Choroid plexus epithelial cell (primary cell): ENCODE measurements around the gene NAGPA.
A peak's percentile ranks its signal among the peaks of the same experiment; 100 is the strongest.

Experiments used
- DNase-seq: peaks from one replicate; pipeline ENCODE4 v3.0.0-alpha.2; 2010; ENCODE audit warnings: low read depth
- H3K4me3 ChIP-seq: 2 replicates; pipeline ENCODE4 v1.5.1; 2011; ENCODE audit warnings: low read depth, mild to moderate bottlenecking, control low read depth, low read length, moderate library complexity
- CTCF ChIP-seq: conservative IDR thresholded peaks from 2 replicates; pipeline ENCODE4 v1.5.1; 2011; ENCODE audit warnings: low read depth, mild to moderate bottlenecking, control low read depth, inconsistent platforms, low read length, moderate library complexity

Gene NAGPA

DNA sequence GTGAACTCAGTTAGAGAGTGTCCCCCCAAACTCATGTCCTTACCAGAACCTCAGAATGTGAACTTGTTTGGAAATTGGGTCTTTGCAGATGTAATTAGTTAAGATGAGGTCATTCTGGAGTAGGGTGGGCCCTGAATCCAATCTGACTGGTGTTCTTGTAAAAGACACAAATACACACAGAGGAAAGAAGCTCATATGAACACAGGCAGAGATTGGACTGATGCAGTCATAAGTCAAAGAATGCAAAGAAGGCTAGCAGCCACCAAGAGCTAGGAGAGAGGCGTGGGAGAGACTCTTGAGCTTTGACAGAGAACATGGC, 2.1 kb upstream of the NAGPA start:
- no peak for DNase-seq
- TF ChIP-seq CTCF, result no peak
- no peak overlapping the region for H3K4me3 ChIP-seq

- peak overlapping the region; percentile 89 for H3K4me3 ChIP-seq
- DNase-seq, result no peak
- TF ChIP-seq CTCF, result no peak
Measured at GRCh38 chr16:5034167-5034523, 410 bp upstream of the NAGPA start.

DNA sequence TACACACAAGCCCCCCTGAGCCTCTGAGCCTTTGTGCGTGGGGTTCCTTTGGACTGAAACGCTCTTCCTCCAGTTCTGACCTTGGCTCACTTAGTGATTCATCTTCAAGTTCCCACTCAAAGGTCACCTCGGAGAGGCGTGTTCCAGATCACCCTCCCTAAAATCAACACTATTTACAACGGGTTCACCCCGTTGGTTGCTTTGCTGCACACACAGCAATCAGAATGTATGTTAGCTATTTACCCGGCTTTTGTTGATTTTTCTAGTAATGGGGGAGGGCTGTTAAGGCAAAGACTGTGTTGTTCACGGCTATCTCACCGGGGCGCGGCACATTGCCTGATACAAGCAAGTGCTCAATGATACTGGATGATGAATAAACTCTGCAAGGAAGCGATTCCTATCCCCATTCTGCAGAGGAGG, 977 bp downstream of the NAGPA start:
- H3K4me3 ChIP-seq, result peak overlapping the region; percentile 89
- TF ChIP-seq CTCF, result no peak
- peak; percentile 8 for DNase-seq

DNA sequence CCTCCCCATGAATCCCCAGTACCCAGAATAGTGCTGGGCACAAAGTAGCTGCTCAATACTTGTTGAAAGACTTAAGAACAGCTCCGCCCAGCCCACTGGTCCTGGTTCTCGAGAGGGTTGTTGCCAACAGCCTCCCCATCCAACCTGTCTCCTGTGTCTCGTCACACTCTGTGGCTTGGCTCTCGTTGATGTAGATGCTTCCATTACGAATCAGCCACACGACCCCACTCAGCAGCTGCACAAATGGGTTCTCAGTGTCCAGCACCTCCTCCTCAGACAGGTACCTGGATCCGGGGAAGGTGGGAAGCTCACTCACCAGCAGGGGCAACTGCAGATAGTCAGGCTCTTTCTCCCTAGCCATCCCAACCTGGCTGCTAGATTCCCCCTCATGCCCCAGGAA, 2.1 kb downstream of the NAGPA start:
- no peak for TF ChIP-seq CTCF
- no peak for DNase-seq
- H3K4me3 ChIP-seq, result no peak overlapping the region

- no peak overlapping the region for H3K4me3 ChIP-seq
- no peak for TF ChIP-seq CTCF
- no peak for DNase-seq
Measured at GRCh38 chr16:5030251-5030870, 3.4 kb downstream of the NAGPA start.

DNA sequence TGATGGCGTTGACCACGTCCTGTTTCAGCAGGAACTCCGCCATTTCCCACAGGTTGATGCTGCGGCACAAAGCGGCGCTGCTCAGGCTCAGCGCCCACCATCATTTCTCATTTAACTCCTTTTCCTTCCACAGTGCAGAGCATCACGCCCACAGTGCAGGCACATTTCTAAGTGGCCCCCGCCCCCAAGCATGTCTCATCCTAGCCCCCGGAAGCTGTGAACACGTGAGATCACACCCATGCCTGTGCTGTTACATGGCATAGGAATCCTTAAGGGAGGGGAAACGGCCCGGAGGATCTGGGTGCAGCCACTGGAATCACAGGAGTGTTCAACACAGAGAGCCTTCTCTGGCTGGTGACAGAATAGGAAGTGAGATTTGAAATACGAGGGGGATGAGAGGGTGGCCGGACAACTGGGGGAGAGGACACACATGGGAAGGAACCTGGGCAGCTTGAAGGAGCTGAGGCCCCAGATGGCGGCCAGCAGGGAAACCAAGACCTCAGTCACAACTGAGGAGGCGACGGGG, 4.7 kb downstream of the NAGPA start:
- H3K4me3 ChIP-seq, result no peak overlapping the region
- TF ChIP-seq CTCF, result no peak
- no peak for DNase-seq

GRCh38 chr16:5027575-5028235, 6.0 kb downstream of the NAGPA start:
- no peak for DNase-seq
- H3K4me3 ChIP-seq, result no peak overlapping the region
- TF ChIP-seq CTCF, result no peak
